NCI-H1092 treated with DMSO at 0.1 percent for 48 hours (cell line): ENCODE data around the gene EXOC4.

Experiments used
- DNase-seq: peaks from one replicate; lab custom pipeline; 2025; lab: John Stamatoyannopoulos, UW

The EXOC4 gene

GRCh38 chr7:133491846-133492652 is 239.2 kb downstream of the EXOC4 start:
- DNase-seq = no peak

- DNase-seq = no peak
These were observed 244.2 kb downstream of the EXOC4 start for GRCh38 chr7:133497061-133497460.

- no peak for DNase-seq
These were observed 248.9 kb downstream of the EXOC4 start for GRCh38 chr7:133501771-133502170.

GRCh38 chr7:133502498-133502897 is 249.6 kb downstream of the EXOC4 start:
- no peak for DNase-seq

GRCh38 chr7:133502972-133503371 is 250.1 kb downstream of the EXOC4 start:
- no peak for DNase-seq

GRCh38 chr7:133504825-133505224 is 251.9 kb downstream of the EXOC4 start:
- no peak for DNase-seq

- DNase-seq = no peak
These were observed 256.9 kb downstream of the EXOC4 start for GRCh38 chr7:133509822-133510221.

- peak; percentile 13 for DNase-seq
These were observed 257.6 kb downstream of the EXOC4 start for GRCh38 chr7:133510326-133511055.

- DNase-seq = no peak
These were observed 258.4 kb downstream of the EXOC4 start for GRCh38 chr7:133511252-133511651.

- no peak for DNase-seq
These were observed 258.8 kb downstream of the EXOC4 start for GRCh38 chr7:133511708-133512107.

- no peak for DNase-seq
These were observed 259.7 kb downstream of the EXOC4 start for GRCh38 chr7:133512560-133512959.

GRCh38 chr7:133513608-133514007 is 260.7 kb downstream of the EXOC4 start:
- no peak for DNase-seq

- DNase-seq = no peak
These were observed 261.7 kb downstream of the EXOC4 start for GRCh38 chr7:133514551-133514950.

- DNase-seq = no peak
These were observed 264.9 kb downstream of the EXOC4 start for GRCh38 chr7:133517766-133518165.

GRCh38 chr7:133518718-133519117 is 265.8 kb downstream of the EXOC4 start:
- DNase-seq = no peak

GRCh38 chr7:133520248-133520647 is 267.4 kb downstream of the EXOC4 start:
- DNase-seq = no peak

GRCh38 chr7:133522501-133522900 is 269.6 kb downstream of the EXOC4 start:
- no peak for DNase-seq

GRCh38 chr7:133528796-133529195 is 275.9 kb downstream of the EXOC4 start:
- DNase-seq = no peak

- DNase-seq = peak; percentile 16
These were observed 277.0 kb downstream of the EXOC4 start for GRCh38 chr7:133529861-133530260.

GRCh38 chr7:133530682-133531081 is 277.8 kb downstream of the EXOC4 start:
- no peak for DNase-seq

GRCh38 chr7:133534816-133535215 is 281.9 kb downstream of the EXOC4 start:
- DNase-seq = no peak

- no peak for DNase-seq
These were observed 282.4 kb downstream of the EXOC4 start for GRCh38 chr7:133535308-133535707.

GRCh38 chr7:133536450-133536849 is 283.6 kb downstream of the EXOC4 start:
- DNase-seq = no peak
